DMS53 (cell line): Measurements from ENCODE around the gene PHF12.

Source experiments
- DNase-seq: peaks from one replicate; lab custom pipeline; 2025; lab: John Stamatoyannopoulos, UW

The PHF12 gene

GRCh38 chr17:28951428-28951990 lies at the start of gene PHF12:
TSS of gene PHF12 (minus strand) at chr17:28951518. CDS start at chr17:28950960, 558 bp downstream.
- DNase-seq, result peak; percentile 99

- no peak for DNase-seq
Measured at GRCh38 chr17:29000973-29001372, 49.7 kb upstream of the PHF12 start.

- no peak for DNase-seq
Measured at GRCh38 chr17:28999206-28999605, 47.9 kb upstream of the PHF12 start.

- peak; percentile 6 for DNase-seq
Measured at GRCh38 chr17:28997806-28998205, 46.5 kb upstream of the PHF12 start.

DNA sequence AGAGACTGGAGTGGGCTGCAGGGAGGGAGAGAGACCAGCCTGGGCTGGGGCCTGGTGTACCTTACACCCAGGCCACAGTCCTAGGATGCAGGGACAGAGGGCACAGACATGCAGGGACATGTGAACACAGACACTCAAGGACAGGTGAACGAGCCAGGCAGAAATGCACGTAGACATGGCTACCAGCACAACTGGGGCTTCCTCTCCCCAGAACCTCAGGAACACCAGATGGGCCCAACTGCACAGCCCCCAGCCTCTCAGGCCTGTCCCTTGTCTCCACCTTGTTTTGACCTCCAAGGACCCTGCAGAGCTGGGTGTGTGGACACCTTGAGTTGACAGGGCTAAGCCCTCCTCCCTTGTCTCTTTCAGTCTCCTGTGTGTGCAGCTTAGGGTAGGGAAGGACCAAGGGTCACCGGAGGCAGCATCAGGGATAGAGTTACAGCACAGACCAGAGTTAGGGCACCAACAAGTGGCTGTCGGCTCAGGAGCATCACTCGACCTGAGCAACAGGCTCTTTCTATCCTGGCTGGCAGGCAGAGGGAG lies 45.3 kb upstream of the PHF12 start:
- DNase-seq, result no peak

DNA sequence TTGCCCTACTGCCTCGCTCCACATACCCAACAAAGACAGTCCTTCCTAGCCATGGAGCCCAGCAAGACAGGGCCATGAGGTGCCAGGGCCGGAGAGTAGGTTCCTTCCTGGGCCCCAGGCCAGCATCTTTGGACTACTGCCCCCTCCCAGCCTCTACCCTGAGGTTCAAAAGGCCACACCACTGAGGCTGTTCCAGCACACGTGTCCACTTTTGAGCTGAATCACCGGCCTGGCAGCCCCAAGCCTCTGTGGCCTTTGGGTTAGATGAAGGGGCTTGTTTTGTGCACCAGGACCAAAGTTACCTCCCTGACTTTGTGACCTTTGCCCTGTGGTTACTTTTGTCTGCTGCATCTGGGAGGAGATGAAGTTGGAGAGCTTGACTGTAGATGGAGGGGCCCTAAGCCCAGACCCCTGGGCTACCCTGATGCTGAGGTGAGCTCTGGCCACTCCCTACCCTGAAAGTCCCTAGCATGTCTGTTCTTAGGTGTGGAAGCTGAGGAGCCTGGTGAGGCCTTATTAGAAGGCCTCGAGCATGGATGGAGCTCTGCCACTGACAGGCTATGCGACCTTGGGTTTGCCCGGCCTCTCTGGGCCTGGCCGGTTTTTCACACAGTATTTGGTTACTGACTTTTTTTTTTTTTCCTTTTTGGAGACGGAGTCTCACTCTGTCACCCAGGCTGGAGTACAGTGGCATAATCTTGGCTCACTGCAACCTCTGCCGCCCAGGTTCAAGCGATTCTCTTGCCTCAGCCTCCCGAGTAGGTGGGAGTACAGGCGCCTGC lies 42.5 kb upstream of the PHF12 start:
- no peak for DNase-seq

GRCh38 chr17:28992625-28993600 lies 41.6 kb upstream of the PHF12 start:
- DNase-seq, result no peak

GRCh38 chr17:28992185-28992584 lies 40.9 kb upstream of the PHF12 start:
- no peak for DNase-seq

GRCh38 chr17:28991779-28992178 lies 40.5 kb upstream of the PHF12 start:
- no peak for DNase-seq

DNA sequence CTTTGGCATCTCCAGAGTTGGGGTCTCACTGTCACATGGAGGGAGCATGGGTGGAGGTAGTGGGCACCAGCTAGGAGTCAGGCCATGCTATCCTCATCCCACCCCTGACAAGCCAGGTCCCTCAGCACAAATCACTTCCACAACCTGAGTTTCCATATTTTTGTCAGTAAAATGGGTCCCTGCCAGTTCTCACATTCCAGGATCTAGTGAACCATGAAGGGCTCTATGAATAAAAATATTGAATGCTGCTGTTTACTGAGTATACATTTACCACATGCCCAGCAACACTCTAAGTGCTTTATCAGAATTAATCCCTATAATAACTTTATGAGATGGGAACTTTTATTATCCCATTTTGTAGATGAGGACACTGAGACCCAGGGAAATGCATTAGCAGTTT lies 37.7 kb upstream of the PHF12 start:
- no peak for DNase-seq

- DNase-seq, result no peak
Measured at GRCh38 chr17:28988475-28988874, 37.2 kb upstream of the PHF12 start.

- DNase-seq, result no peak
Measured at GRCh38 chr17:28986714-28987655, 35.7 kb upstream of the PHF12 start.

DNA sequence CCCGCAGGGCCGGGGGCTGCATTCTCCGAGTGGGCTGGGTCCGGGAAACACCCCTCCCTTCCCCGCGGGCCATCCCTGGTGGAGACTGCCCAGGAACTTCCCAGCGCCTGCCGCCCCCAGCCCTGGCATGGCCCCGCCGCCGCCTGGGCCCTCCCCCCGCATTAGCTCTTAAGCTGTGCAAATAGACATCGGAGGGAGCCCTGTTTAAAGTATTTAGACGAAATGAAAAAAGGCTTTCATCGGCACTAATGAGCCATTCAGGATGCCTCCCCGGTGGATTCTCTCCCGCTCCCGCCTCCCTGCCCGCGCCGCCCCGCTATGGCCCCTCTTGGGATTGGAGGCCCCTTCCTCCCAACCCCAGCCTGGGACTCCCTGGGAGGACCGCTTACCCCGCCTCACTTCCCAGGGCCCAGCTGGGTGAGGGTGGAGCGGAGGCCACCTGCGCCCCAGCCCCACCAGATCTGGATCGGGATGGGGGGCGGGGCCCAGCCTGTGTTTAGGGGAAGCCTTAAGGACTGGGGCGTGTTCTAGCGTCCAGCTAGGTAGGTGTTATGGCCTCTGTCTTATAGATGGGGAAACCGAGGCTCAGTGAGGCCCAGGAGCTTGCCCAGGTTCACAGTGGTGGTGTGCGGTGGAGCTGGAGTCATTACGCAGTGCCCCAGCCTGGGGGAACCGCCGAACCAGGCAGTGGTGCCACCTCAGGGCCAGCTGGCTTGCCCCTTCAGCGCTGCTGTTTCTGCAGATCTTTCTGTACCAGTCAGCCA lies 34.8 kb upstream of the PHF12 start:
- DNase-seq, result peak; percentile 19

DNA sequence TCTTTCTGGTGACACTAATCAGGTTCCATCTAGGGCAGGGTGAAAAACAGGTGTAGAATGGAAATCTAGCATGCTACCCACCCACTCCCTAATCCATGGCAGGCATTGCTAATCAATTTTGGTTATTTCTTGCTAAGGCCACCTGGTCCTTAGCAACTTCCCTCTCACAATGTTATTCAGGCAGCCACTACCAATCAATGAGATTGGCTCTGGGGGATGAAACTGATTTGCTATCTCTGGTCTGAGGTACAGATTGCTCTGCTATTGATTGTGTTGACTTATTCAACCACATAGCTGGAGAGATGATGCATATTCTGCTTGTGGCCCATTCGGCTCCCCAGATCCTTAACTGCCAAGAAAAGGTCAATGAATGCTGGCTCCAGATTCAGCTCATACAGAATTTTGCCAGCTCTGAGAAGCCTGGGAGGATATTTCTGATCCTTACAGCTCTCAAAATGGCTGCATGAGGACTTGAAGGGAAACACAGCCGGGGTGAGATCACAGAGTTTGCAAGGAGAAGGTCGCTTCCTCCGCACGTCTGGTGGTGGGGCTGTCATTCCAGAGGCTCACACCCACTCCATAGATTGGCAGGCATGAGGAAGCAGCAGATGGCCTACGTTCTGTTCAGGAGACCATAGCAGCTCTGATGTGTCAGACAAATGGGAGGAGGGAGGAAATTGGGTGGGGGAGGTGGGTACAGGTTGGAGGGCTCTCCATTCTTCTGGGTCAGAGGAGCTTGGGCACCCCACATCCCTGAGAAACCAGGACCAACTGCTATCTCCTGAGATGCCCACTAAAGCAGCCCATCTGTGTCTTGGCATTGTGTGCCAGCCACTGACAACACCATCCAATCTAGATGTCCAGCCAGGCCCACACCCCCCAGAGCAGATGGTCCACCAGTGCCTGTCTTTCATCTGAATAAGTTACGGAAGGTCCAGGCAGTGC lies 32.2 kb upstream of the PHF12 start:
- no peak for DNase-seq

- DNase-seq, result peak; percentile 56
Measured at GRCh38 chr17:28982131-28982793, 30.9 kb upstream of the PHF12 start.

DNA sequence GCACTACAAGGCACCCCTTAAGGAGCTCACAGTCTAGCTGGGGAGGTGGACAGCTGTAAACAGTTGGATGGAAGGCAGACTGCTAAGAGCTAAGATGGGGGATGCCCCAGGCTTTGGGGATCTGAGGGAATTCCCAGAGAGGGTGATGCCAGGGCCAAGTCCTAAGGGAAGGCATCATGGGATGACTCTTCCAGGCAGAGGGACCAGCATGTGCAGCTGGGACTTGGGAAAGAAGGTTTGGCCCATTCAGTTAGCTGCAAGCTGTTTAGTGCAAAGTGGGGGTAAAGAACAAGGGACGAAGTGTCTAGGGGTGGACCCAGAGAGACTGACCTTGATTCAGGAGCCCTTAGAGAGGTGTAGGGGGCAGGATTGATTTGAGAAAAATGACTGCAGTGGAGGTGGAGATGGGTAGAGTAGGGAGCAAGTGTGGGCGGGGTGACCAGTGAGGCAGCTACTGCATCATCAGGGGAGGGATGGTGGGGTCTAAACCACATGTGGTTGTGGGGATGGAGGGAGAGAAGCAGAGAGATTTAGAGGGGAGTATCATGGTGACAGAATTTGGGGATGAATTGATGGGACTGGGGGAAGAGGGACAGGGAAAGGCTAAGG lies 27.1 kb upstream of the PHF12 start:
- no peak for DNase-seq

- no peak for DNase-seq
Measured at GRCh38 chr17:28977659-28978355, 26.5 kb upstream of the PHF12 start.

GRCh38 chr17:28975646-28976045 lies 24.3 kb upstream of the PHF12 start:
- no peak for DNase-seq
